HL-60 (cell line): ENCODE measurements around the gene EML6.

ENCODE experiments used
- DNase-seq, 2 experiments: peaks; one replicate each; pipeline ENCODE4 v3.0.0-alpha.2; 2010 to 2020; ENCODE audit warnings: low read depth in 1 of 2, low spot score in 1 of 2
- H3K27ac ChIP-seq: fragments of 250-450 bp; sonication (Bioruptor Pico); replicated peaks from 2 replicates; pipeline ENCODE4 v1.5.1; 2020; ENCODE audit warnings: mild to moderate bottlenecking, moderate library complexity
- H3K27me3 ChIP-seq: fragments of 250-450 bp; sonication (Bioruptor Pico); 2 replicates; pipeline ENCODE4 v1.5.1; 2021; ENCODE audit warnings: mild to moderate bottlenecking, moderate library complexity; ENCODE audit not compliant: insufficient read depth, poor library complexity, severe bottlenecking
- H3K4me3 ChIP-seq: replicated peaks from 2 replicates; pipeline ENCODE4 v1.5.1; 2011; ENCODE audit warnings: mild to moderate bottlenecking, control low read depth, low read length; ENCODE audit not compliant: insufficient read depth
- GABPA ChIP-seq: IDR thresholded peaks from 2 replicates; pipeline ENCODE4 v1.6.1; 2012; ENCODE audit warnings: low read depth
- POLR2AphosphoS5 ChIP-seq: IDR thresholded peaks from 2 replicates; pipeline ENCODE4 v1.6.1; 2012; ENCODE audit warnings: low read depth
- SPI1 ChIP-seq: IDR thresholded peaks from 2 replicates; pipeline ENCODE4 v1.6.1; 2012; ENCODE audit warnings: low read depth, mild to moderate bottlenecking, borderline replicate concordance
- TF ChIP-seq, protein P1 (sequence below): IDR thresholded peaks from 2 replicates; pipeline ENCODE4 v1.6.1; 2012; ENCODE audit warnings: low read depth; ENCODE audit not compliant: insufficient replicate concordance
- TF ChIP-seq, protein P2 (sequence below): IDR thresholded peaks from one replicate; pipeline ENCODE4 v1.5.1; 2011; ENCODE audit warnings: low read length, control low read depth, inconsistent platforms; ENCODE audit not compliant: insufficient read depth

Gene EML6

DNA sequence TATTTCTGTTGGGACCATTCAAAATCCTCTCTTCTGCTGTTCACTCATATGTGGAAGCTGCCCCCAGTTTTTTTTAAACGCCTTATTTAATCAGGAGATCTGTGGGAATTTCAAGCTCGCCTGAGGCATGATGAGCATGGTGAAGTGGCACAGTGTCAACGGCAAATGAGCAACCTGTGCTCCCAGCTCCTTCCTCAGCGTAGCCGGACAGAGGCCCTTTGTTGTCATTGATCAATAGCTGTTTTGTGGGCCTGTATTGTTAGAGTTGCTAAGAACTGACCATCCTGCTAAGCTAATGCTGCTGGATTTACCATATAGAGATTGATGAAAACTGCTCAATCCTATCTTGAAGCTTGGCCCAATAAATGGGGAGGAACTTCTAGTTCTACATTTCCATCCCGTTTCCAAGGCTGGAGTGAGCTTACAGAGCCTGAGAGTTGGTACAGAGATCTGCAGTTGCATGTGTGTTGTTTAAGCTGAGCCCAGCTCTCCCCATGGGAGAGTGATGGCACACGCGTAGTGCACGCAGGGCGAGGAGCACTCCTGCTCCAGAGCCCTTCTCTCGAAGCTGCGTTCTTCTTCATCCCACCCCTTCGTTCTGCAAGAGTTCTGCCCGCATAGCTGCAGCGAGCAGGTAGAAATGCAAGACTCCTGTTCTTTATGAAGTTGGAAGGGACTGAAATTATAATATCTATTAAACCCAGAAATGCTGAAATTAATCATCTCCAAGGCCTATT lies 218.0 kb downstream of the EML6 start:
- H3K4me3 ChIP-seq = no peak overlapping the region
- no peak overlapping the region for H3K27ac ChIP-seq
- no peak for DNase-seq
- H3K27me3 ChIP-seq = no peaks in the 10 kb centered on the region
- TF ChIP-seq SPI1 = no peak
- TF ChIP-seq POLR2AphosphoS5 = no peak
- no peak for TF ChIP-seq GABPA
- TF ChIP-seq, protein P1, sequence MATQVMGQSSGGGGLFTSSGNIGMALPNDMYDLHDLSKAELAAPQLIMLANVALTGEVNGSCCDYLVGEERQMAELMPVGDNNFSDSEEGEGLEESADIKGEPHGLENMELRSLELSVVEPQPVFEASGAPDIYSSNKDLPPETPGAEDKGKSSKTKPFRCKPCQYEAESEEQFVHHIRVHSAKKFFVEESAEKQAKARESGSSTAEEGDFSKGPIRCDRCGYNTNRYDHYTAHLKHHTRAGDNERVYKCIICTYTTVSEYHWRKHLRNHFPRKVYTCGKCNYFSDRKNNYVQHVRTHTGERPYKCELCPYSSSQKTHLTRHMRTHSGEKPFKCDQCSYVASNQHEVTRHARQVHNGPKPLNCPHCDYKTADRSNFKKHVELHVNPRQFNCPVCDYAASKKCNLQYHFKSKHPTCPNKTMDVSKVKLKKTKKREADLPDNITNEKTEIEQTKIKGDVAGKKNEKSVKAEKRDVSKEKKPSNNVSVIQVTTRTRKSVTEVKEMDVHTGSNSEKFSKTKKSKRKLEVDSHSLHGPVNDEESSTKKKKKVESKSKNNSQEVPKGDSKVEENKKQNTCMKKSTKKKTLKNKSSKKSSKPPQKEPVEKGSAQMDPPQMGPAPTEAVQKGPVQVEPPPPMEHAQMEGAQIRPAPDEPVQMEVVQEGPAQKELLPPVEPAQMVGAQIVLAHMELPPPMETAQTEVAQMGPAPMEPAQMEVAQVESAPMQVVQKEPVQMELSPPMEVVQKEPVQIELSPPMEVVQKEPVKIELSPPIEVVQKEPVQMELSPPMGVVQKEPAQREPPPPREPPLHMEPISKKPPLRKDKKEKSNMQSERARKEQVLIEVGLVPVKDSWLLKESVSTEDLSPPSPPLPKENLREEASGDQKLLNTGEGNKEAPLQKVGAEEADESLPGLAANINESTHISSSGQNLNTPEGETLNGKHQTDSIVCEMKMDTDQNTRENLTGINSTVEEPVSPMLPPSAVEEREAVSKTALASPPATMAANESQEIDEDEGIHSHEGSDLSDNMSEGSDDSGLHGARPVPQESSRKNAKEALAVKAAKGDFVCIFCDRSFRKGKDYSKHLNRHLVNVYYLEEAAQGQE = no peak
- TF ChIP-seq, protein P2, sequence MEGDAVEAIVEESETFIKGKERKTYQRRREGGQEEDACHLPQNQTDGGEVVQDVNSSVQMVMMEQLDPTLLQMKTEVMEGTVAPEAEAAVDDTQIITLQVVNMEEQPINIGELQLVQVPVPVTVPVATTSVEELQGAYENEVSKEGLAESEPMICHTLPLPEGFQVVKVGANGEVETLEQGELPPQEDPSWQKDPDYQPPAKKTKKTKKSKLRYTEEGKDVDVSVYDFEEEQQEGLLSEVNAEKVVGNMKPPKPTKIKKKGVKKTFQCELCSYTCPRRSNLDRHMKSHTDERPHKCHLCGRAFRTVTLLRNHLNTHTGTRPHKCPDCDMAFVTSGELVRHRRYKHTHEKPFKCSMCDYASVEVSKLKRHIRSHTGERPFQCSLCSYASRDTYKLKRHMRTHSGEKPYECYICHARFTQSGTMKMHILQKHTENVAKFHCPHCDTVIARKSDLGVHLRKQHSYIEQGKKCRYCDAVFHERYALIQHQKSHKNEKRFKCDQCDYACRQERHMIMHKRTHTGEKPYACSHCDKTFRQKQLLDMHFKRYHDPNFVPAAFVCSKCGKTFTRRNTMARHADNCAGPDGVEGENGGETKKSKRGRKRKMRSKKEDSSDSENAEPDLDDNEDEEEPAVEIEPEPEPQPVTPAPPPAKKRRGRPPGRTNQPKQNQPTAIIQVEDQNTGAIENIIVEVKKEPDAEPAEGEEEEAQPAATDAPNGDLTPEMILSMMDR = no peak

DNA sequence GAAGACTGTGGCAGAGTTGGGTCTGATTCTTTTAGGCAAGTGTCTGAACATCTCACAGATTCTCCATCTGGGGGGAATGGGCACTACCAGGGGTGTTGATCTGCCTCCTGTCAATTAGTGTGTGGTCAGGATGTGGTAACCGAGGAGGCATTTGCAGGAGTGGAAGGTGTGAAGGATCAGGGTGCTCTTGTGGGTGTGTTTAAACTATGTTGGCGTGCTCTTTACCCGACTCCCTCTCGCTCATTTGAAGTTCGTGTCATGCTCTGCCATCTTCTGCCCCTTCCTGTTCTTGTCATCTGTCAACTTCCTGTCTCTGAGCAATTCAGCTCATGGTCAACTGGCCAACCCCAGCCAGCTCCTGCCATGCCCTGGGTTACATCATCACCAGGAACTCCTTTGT lies 218.9 kb downstream of the EML6 start:
- H3K27ac ChIP-seq = no peak overlapping the region
- H3K27me3 ChIP-seq = no peaks in the 10 kb centered on the region
- no peak overlapping the region for H3K4me3 ChIP-seq
- TF ChIP-seq, protein P2 = no peak
- TF ChIP-seq POLR2AphosphoS5 (no peak), SPI1 (no peak), GABPA (no peak)
- TF ChIP-seq, protein P1 = no peak
- no peak for DNase-seq

DNA sequence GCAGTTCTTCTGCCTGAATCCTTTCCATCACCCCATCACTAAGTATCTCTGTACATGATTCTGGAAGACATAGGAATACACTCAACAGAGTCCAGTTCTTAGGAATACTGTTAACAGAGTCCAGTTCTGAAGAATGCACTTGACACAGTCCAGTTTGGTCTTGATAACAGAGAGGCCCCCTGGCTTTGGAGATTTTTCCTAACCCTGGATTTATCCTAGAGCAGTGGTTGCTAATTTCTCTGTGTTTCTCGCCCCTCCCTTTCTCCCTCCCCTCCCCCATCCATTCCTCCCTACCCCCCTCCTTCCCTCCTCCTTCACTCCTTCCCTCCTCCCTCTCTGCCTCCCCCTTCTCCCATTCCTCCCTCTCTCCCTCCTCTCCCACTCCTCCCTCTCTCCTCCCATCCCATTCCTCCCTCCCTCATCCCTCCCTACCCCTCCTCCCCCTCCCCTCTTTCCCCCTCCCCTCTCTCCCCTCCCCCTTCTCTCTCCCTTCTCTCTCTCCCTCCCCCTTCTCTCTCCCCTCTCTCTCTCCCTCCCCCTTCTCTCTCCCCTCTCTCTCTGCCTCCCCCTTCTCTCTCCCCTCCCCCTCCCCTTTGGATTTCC lies 221.4 kb downstream of the EML6 start:
- H3K27me3 ChIP-seq = no peaks in the 10 kb centered on the region
- no peak overlapping the region for H3K27ac ChIP-seq
- no peak for DNase-seq
- no peak overlapping the region for H3K4me3 ChIP-seq
- TF ChIP-seq, protein P1 = no peak
- TF ChIP-seq SPI1 (no peak), GABPA (no peak), POLR2AphosphoS5 (no peak)
- TF ChIP-seq, protein P2 = no peak
